SJCRH30 (cell line): ENCODE data around the gene LIPE. TPM values are rescaled to one million over a fixed set of nuclear protein-coding genes. Genes with fewer than 3 reads are reported as not detected.
"Not testable (repeated sequence)": the region's sequence is repeated elsewhere in the genome, so short reads cannot be mapped to it uniquely, and the experiment has no call there.

Experiments used
- DNase-seq, 2 experiments: peaks; one replicate each; pipeline ENCODE4 v3.0.0-alpha.2; 2015 to 2020
- H3K27ac ChIP-seq: fragments of 250-450 bp; sonication (Bioruptor Pico); 2 replicates; pipeline ENCODE4 v1.5.1; 2020; ENCODE audit warnings: mild to moderate bottlenecking, moderate library complexity
- H3K27me3 ChIP-seq: fragments of 250-450 bp; sonication (Bioruptor Pico); 2 replicates; pipeline ENCODE4 v1.5.1; 2020; ENCODE audit warnings: mild to moderate bottlenecking, moderate library complexity
- H3K36me3 ChIP-seq: fragments of 250-450 bp; sonication (Bioruptor Pico); 2 replicates; pipeline ENCODE4 v1.5.1; 2020; ENCODE audit warnings: mild to moderate bottlenecking, moderate library complexity
- H3K4me1 ChIP-seq: fragments of 250-450 bp; sonication (Bioruptor Pico); 2 replicates; pipeline ENCODE4 v1.5.1; 2020; ENCODE audit warnings: mild to moderate bottlenecking, moderate library complexity
- H3K4me3 ChIP-seq: fragments of 250-450 bp; sonication (Bioruptor Pico); 2 replicates; pipeline ENCODE4 v1.5.1; 2020; ENCODE audit warnings: mild to moderate bottlenecking, moderate library complexity
- H3K9me3 ChIP-seq: fragments of 250-450 bp; sonication (Bioruptor Pico); replicated peaks from 2 replicates; pipeline ENCODE4 v1.5.1; 2020; ENCODE audit warnings: mild to moderate bottlenecking, moderate library complexity
- total RNA-seq: library from RNA; depleted of rRNA; stranded (reverse); fragments of >200 nt; shearing (Covaris generic); gene quantifications from 2 replicates; pipeline ENCODE4 v1.2.3, GENCODE V29; 2014

LIPE gene
- total RNA-seq, 1 experiment from 2014 or later: not detected

DNA sequence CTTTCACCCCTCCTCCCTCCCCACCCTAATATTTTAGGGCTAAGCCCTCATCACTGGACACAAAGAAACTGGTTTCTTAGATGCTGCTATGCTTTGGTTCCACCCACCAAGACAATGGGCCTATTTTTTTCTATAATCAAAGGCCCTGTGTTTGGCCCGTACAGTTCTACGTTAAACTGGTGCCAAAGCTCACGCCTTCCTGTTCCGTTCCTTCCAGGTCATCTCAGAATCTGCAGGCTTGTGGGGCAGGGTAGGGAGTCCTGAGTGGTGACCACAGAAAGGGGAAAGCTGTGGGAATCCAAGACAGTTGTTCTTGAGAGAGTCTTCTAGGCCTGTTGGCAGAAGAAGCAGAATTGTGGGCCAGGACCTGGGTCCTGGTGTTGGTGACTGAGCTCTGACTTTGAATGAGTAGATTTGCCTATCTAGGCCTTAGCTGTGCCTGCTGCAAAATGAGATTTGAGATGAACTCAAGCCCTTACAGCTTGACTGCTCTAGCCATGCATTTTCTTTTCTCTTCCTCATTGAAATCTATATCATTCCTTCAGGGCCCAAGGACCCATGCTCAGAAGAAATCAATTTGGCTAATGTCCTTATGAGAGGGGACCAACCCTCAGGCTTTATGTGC lies 34.6 kb upstream of the LIPE start:
- Histone ChIP-seq H3K4me3 (no peak overlapping the region), H3K27ac (no peak overlapping the region), H3K36me3 (no peaks in the 10 kb centered on the region), H3K4me1 (no peaks in the 10 kb centered on the region), H3K27me3 (peaks cover 5% of the 10 kb centered on the region; the same call in 1 of the 2 replicates), H3K9me3 (no peaks in the 10 kb centered on the region)
- DNase-seq: no peak

DNA sequence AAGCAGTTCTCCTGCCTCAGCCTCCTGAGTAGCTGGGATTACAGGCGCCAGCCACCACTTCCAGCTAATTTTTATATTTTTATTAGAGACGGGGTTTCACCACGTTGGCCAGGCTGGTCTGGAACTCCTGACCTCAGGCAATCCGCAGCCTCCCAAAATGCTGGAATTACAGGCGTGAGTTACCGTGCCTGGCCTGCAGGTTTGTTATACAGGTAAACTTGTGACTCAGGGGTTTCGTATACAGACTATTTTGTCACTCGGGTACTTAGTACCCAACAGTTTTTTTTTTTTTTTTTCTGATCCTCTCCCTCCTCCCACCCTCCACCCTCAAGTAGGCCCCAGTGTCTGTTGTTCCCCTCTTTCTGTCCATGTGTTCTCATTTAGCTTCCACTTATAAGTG lies 34.0 kb upstream of the LIPE start:
- not testable (repeated sequence) for DNase-seq, H3K4me1 ChIP-seq, H3K9me3 ChIP-seq, H3K27ac ChIP-seq, H3K4me3 ChIP-seq, H3K36me3 ChIP-seq, H3K27me3 ChIP-seq

DNA sequence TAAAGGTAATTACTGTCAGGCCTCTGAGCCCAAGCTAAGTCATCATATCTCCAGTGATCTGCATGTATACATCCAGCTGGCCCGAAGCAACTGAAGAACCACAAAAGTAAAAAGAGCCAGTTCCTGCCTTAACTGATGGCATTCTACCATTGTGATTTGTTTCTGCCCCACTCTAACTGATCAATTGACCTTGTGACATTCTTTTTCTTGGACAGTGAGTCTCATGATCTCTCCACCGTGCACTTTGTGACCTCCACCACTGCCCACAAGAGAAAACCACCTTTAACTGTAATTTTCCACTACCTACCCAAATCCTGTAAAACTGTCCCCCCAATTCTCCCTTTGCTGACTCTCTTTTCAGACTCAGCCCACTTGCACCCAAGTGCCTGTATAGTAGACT lies 32.7 kb upstream of the LIPE start:
- H3K4me3 ChIP-seq: no peak overlapping the region
- DNase-seq: no peak
- no peaks in the 10 kb centered on the region for H3K9me3 ChIP-seq
- no peak overlapping the region for H3K27ac ChIP-seq
- no peaks in the 10 kb centered on the region for H3K36me3 ChIP-seq
- no peaks in the 10 kb centered on the region for H3K4me1 ChIP-seq
- peaks cover 6% of the 10 kb centered on the region; the same call in 1 of the 2 replicates for H3K27me3 ChIP-seq

DNA sequence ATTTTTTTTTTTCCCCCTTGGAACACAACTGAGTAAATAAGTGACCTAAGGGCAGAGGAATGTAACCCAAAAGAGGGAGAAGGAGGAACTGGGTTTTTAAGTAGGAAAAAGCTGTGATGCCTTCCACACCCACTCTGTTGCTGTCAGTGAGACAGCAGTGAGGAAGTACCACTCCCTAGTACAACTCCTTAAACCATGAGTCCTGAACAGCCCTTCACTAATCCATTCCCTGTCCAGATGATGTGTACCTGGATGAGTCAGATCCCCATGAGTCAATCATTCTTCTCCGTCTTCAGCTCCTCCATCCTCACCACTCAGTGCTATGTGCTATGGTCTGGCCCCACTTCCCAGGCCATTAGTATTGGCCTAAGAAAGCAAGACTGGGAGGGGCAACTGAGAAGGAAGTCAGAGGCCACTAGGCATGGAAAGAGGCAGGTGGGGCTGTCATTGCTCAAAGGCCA lies 28.5 kb upstream of the LIPE start:
- no peaks in the 10 kb centered on the region for H3K36me3 ChIP-seq
- no peak for DNase-seq
- H3K9me3 ChIP-seq: no peaks in the 10 kb centered on the region
- peaks cover 17% of the 10 kb centered on the region; the same call in 1 of the 2 replicates for H3K27me3 ChIP-seq
- no peak overlapping the region for H3K4me3 ChIP-seq
- H3K27ac ChIP-seq: no peak overlapping the region
- no peaks in the 10 kb centered on the region for H3K4me1 ChIP-seq

DNA sequence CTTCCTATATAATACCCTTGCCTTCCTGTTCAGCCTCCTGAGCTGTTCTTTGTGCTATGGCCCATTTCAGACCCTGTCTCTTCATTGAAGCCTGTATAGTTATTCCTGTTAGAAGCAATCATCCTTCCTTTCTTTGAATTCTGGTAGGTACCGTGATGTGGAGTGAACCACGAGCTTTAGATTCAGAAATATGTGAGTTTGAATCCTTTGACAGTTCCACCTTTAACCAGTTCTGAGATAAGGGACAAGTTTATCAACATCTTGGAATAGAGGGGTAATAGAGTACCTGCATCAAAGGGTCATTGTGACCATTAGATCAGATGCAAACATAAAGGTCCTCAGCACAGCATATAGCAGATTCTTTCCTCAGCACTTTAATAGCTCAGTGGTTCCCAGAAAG lies 27.9 kb upstream of the LIPE start:
- Histone ChIP-seq H3K4me1 (no peaks in the 10 kb centered on the region), H3K4me3 (no peak overlapping the region), H3K9me3 (no peaks in the 10 kb centered on the region), H3K36me3 (no peaks in the 10 kb centered on the region), H3K27me3 (peaks cover 20% of the 10 kb centered on the region; the same call in 1 of the 2 replicates), H3K27ac (no peak overlapping the region)
- DNase-seq: no peak

DNA sequence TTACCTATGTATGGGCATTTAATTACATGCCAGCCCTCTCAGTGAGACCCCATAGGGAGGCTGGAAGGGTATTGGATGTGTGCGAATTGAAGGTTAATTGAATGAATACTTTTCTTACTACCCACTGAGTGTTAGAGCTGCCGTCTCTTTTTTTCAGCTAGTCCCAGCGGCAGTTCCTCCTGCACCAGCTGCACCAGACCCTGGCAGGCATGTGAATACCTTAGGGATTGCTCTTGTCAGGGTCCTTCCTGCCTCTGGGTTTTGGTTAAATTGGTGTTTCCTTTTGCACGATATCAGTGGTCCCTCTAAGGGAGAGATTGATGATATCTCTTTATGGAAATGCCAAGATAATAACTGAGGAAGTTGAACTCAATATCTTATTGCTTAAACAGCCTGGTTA lies 25.4 kb upstream of the LIPE start:
- Histone ChIP-seq H3K4me3 (no peak overlapping the region), H3K36me3 (no peaks in the 10 kb centered on the region), H3K27me3 (peaks cover 23% of the 10 kb centered on the region; the same call in 1 of the 2 replicates), H3K27ac (no peak overlapping the region), H3K9me3 (no peaks in the 10 kb centered on the region), H3K4me1 (no peaks in the 10 kb centered on the region)
- no peak for DNase-seq

DNA sequence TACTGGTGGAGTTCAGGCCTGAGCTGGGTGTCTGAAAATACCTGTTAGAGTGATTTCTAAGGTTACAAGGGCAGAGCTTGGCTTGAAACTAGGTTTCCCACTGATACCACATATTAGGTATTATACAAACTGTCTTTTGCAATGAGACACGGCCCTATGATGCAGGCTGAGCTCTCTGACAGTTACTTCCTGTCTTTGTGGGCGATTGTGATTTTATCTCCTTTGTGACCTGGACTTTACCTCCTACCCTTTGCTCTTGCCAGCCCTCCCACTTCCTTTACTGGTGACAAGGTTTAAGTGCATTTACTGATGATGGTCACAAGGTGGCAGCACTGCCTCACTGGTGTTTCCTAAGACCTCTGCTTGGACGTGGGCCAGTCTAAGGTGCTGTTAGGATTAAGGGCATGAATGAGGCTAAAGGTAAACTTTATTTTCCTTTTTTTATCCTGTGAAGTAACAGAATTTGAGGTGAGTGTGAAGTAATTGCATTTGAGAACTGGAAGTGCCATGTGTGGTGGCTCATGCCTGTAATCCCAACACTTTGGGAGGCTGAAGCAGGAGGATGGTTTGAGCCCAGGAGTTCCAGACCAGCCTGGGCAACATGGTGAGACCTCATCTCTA lies 23.2 kb upstream of the LIPE start:
- no peak overlapping the region for H3K27ac ChIP-seq
- H3K27me3 ChIP-seq: peaks cover 23% of the 10 kb centered on the region; the same call in 1 of the 2 replicates
- no peak overlapping the region for H3K4me3 ChIP-seq
- peak; percentile 56 to 87 for DNase-seq
- H3K9me3 ChIP-seq: no peaks in the 10 kb centered on the region
- no peaks in the 10 kb centered on the region for H3K36me3 ChIP-seq
- H3K4me1 ChIP-seq: no peaks in the 10 kb centered on the region

DNA sequence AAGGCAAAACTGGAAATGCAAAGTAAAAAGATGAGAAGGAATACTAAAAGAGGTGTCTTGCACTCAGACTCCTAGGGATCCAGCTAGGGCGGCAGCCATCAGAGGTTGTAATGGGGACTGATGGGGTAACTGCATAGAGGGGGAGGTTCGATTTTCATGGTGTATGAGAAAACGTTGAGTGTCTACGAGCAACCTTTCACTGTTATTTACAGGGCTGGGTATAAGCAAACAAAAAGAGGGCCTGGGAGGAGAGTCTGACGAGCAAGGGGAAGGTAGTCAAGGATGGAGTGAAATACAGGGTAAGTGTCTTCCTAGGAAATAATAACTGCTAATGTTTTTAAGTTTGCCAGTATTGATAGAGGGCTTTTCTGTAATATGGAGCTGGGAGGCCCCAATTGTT lies 21.1 kb upstream of the LIPE start:
- H3K4me1 ChIP-seq, H3K27ac ChIP-seq, H3K9me3 ChIP-seq, H3K36me3 ChIP-seq, DNase-seq, H3K4me3 ChIP-seq: not testable (repeated sequence)
- H3K27me3 ChIP-seq: peaks cover 15% of the 10 kb centered on the region; the same call in 1 of the 2 replicates

DNA sequence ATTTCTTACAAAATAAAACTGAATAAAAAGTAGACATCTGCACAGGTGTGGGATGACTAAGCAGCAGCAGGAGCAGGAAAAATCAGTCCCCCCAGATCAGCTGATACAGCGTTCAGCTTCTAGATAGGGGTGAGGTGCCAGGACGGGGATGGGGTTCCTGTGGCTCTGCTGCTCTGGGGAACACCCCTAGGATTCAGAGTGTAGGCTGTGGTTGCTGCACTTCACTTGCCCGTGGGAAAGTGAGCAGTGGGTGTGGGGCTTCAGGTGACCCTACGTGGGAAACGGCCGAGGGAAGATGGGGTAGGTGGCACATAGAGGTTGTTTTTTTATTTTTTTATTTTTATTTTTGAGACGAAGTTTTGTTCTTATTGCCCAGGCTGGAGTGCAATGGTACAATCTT lies 18.8 kb upstream of the LIPE start:
- no peak overlapping the region for H3K27ac ChIP-seq
- H3K27me3 ChIP-seq: peaks cover 6% of the 10 kb centered on the region; the same call in 1 of the 2 replicates
- H3K9me3 ChIP-seq: no peaks in the 10 kb centered on the region
- H3K4me3 ChIP-seq: no peak overlapping the region
- peaks cover 9% of the 10 kb centered on the region; the same call in 1 of the 2 replicates for H3K4me1 ChIP-seq
- DNase-seq: no peak
- no peaks in the 10 kb centered on the region for H3K36me3 ChIP-seq

DNA sequence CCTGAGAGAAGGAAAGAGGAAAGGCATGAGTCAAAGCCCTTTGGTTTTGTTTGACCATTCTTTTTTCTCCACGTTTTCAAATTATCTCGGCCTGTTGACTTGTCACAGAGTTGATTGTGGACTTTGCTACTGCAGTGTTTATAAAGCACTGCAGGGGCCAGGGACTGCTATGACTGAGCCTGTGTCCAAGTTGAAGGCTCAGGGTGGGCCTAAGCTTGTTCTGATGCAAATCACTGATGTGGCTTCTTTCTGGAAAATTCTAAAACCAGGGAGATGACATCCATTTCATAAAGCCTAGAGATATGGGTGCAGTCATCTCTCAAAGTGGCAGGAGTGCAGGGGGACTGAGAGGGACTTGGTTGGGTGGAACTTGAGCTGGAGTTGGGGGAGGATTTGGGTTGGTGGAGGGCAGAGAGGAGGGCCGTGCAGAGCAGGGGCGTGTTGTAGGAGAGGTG lies 16.8 kb upstream of the LIPE start:
- no peak overlapping the region for H3K27ac ChIP-seq
- H3K27me3 ChIP-seq: no peaks in the 10 kb centered on the region
- DNase-seq: no peak
- peaks cover 9% of the 10 kb centered on the region; the same call in 1 of the 2 replicates for H3K4me1 ChIP-seq
- no peak overlapping the region for H3K4me3 ChIP-seq
- no peaks in the 10 kb centered on the region for H3K9me3 ChIP-seq
- H3K36me3 ChIP-seq: no peaks in the 10 kb centered on the region

DNA sequence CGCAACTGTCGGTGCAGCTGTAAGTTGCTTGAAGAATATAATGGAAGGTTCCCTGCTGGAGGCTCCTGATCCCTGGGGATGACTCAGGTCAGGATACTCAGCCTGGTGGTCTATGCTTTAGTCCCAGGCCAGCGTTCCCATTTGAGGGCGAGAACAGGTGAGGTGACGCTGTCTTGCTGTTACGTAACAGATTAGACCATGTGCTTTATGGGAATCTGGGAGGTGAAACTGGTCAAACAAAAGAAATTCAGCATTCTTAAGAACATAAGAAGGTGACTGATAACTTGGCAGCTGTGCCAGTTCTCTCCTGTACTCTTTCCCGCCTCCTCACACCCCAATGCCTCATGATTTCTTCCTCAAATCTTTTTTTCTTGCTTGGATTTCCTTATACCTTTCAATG lies 15.6 kb upstream of the LIPE start, which contains the start of gene CXCL17:
Gene CXCL17 (minus strand): TSS at position 114 of the 400 bp plus-strand sequence. CDS start 114 bp downstream, outside the sequence.
- no peaks in the 10 kb centered on the region for H3K36me3 ChIP-seq
- no peak within 1 kb of the TSS for H3K4me3 ChIP-seq
- H3K9me3 ChIP-seq: no peaks in the 10 kb centered on the region
- no peak within 1 kb of the TSS for H3K27ac ChIP-seq
- H3K4me1 ChIP-seq: peaks cover 9% of the 10 kb centered on the region; the same call in 1 of the 2 replicates
- no peaks in the 10 kb centered on the region for H3K27me3 ChIP-seq
- DNase-seq: peak; percentile 11 to 37

DNA sequence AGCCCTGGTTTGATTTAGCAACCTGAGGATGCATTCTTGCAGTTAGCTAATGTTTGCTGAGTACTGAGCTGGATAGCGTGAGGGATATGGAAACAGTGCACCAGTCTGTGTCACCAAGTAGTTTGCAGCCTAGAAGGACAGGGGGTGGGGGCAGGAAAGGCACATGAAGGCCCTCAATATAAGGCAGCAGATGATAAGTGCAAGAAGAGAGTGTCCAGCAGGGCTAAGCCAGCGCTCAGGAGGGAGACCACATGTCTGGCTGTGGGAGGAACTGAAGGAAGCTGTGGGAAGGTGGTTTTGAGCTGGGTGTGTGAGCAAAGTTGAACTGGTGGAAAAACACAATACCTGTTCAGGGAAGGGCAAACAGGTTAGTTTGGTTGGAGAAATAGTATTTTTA lies 13.9 kb upstream of the LIPE start:
- no peaks in the 10 kb centered on the region for H3K36me3 ChIP-seq
- no peak overlapping the region for H3K4me3 ChIP-seq
- no peaks in the 10 kb centered on the region for H3K27me3 ChIP-seq
- no peaks in the 10 kb centered on the region for H3K9me3 ChIP-seq
- peaks cover 9% of the 10 kb centered on the region; the same call in 1 of the 2 replicates for H3K4me1 ChIP-seq
- DNase-seq: no peak
- H3K27ac ChIP-seq: no peak overlapping the region

DNA sequence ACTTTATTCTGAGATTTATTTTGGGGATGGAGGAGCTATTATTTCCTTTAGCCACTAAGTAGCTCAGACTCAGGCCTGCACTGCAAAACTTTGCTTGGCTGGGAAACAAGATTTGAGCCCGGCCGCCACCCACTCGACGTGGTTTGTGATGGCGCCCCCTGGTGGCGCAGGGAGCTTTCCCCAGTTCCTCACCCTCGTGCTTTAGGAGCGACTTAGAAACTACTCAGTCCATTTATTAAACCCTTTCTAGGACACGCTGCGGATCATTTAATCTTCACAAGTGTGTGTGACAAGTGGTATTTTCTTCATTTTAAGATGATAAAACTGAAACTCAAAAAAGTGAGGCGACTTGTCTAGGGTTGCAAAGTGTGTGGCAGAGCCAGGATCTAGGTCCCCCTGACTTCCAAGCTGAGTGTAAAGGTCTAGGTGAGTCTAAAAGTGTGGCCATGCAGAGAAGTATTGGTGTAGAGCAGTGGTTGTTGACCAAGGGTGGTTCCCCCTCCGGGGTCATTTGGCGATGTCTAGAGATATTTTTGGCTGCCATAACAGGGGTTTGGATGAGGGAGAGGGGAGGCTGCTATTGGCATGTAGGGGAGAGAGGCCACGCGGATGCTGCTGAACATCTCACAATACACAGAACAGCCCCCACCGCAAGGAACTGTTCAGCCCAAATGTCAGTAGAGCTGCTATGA lies 13.3 kb upstream of the LIPE start:
- H3K27ac ChIP-seq: no peak overlapping the region
- no peaks in the 10 kb centered on the region for H3K36me3 ChIP-seq
- no peak overlapping the region for H3K4me3 ChIP-seq
- peak; percentile 71 to 81 for DNase-seq
- no peaks in the 10 kb centered on the region for H3K9me3 ChIP-seq
- H3K4me1 ChIP-seq: peaks cover 9% of the 10 kb centered on the region; the same call in 1 of the 2 replicates
- no peaks in the 10 kb centered on the region for H3K27me3 ChIP-seq

DNA sequence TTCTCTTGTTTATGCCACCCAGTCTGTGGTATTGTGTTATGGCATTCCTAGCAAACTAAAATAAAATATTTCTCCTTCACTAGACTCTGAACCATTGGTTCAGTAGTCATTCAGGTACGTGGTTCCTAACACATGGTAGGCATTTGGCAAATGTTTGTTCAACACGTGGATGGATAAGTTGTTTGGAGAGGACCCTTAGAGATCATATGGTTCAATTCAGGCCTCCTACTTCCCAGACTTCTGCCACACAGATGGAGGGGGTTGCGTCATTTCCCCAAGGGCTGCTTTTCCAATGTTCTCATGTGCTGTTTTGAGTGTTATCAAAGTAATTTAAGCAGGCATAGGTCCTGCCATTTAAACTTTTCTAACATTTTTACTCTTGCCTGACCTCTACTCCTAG lies 8.8 kb upstream of the LIPE start:
- Histone ChIP-seq H3K27ac (no peak overlapping the region), H3K4me3 (no peak overlapping the region), H3K4me1 (peaks cover 3% of the 10 kb centered on the region; the same call in 1 of the 2 replicates), H3K36me3 (no peaks in the 10 kb centered on the region), H3K9me3 (no peaks in the 10 kb centered on the region), H3K27me3 (no peaks in the 10 kb centered on the region)
- no peak for DNase-seq

DNA sequence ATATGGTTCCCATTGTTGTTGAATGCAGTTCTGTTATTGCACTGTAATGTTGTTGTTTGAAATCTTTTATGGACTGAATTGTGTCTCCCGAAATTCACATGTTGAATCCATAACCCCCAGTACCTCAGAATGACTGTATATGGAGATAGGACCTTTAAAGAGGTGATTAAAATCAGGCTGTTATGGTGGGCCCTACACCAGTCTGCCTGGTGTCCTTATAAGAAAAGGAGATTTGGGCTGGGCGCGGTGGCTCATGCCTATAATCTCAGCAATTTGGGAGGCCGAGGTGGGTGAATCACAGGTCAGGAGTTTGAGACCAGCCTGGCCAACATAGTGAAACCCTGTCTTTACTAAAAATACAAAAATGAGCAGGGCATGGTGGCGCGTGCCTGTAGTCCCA lies 8.1 kb upstream of the LIPE start:
- no peaks in the 10 kb centered on the region for H3K27me3 ChIP-seq

More for the DNA sequence above, 8.1 kb upstream of the LIPE start:
- no peak overlapping the region for H3K4me3 ChIP-seq
- no peaks in the 10 kb centered on the region for H3K36me3 ChIP-seq
- peaks cover 3% of the 10 kb centered on the region; the same call in 1 of the 2 replicates for H3K4me1 ChIP-seq
- DNase-seq: no peak
- H3K9me3 ChIP-seq: no peaks in the 10 kb centered on the region
- H3K27ac ChIP-seq: no peak overlapping the region
